H1 (cell line): ENCODE measurements around the gene SNAPC2. TPM values are rescaled to one million over a fixed set of nuclear protein-coding genes. Genes with fewer than 3 reads are reported as not detected.

Experiments used
- CTCF ChIA-PET: fragments of 300-600 bp; sonication (Branson Sonifier 250); formaldehyde crosslinking; loops from one replicate; lab custom pipeline; 2021; ENCODE audit not compliant: partially characterized antibody; lab: Charles Lee
- POLR2A ChIA-PET: fragments of 300-600 bp; sonication (Branson Sonifier 250); formaldehyde crosslinking; loops from one replicate; lab custom pipeline; 2021; ENCODE audit warnings: inconsistent platforms; ENCODE audit not compliant: partially characterized antibody; lab: Charles Lee
- DNase-seq, 2 experiments: peaks; one replicate each; pipeline versions ENCODE4 v3.0.0 to v3.0.0-alpha.2; 2010 to 2022; ENCODE audit warnings: low spot score in 2 of 2, low read depth in 1 of 2, mixed read lengths in 1 of 2
- FAIRE-seq: peaks from 2 replicates; lab custom pipeline; 2011; peaks lifted over from hg19 to GRCh38; lab: Jason Lieb, UNC
- H2AFZ ChIP-seq: 2 replicates; pipeline ENCODE4 v1.8.1; 2012; ENCODE audit warnings: low read length, inconsistent platforms
- H2AK5ac ChIP-seq: 2 replicates; pipeline ENCODE4 v1.6.1; 2013; ENCODE audit warnings: low read depth, low read length
- H2BK120ac ChIP-seq: replicated peaks from 2 replicates; pipeline ENCODE3; 2013; ENCODE audit warnings: low read depth, low read length, inconsistent platforms
- H2BK12ac ChIP-seq: 2 replicates; pipeline ENCODE4 v1.6.1; 2013; ENCODE audit warnings: low read depth, low read length
- H2BK15ac ChIP-seq: 2 replicates; pipeline ENCODE4 v1.6.1; 2013; ENCODE audit warnings: low read length
- H2BK20ac ChIP-seq: 2 replicates; pipeline ENCODE4 v1.6.1; 2013; ENCODE audit warnings: low read length
- H2BK5ac ChIP-seq: 2 replicates; pipeline ENCODE4 v1.6.1; 2013; ENCODE audit warnings: low read depth, low read length
- H3K14ac ChIP-seq: 2 replicates; pipeline ENCODE4 v1.6.1; 2013; ENCODE audit warnings: inconsistent platforms; ENCODE audit not compliant: insufficient read length
- H3K18ac ChIP-seq: 2 replicates; pipeline ENCODE4 v1.6.1; 2013; ENCODE audit warnings: low read length; ENCODE audit errors: extremely low read depth
- H3K23ac ChIP-seq: 2 replicates; pipeline ENCODE4 v1.6.1; 2013; ENCODE audit warnings: inconsistent platforms; ENCODE audit not compliant: insufficient read length
- H3K23me2 ChIP-seq: 2 replicates; pipeline ENCODE4 v1.6.1; 2013; ENCODE audit warnings: low read depth, low read length
- H3K27ac ChIP-seq: 2 replicates; pipeline ENCODE4 v1.6.1; 2011; ENCODE audit warnings: low read depth, low read length, inconsistent platforms
- H3K27me3 ChIP-seq, 4 experiments: replicated peaks in 1 of 4; 1 replicate in 1 of 4; 2 replicates in 3 of 4; pipeline versions ENCODE4 v1.6.1 to v1.8.1; 2011 to 2013; ENCODE audit warnings: low read length in 3 of 4, mild to moderate bottlenecking in 3 of 4, inconsistent platforms in 2 of 4, mixed read lengths in 2 of 4, moderate library complexity in 1 of 4; ENCODE audit not compliant: control insufficient read depth in 3 of 4, insufficient read depth in 3 of 4; ENCODE audit errors: extremely low read depth in 1 of 4
- H3K36me3 ChIP-seq, 4 experiments: 2 replicates each; pipeline versions ENCODE4 v1.6.1 to v1.8.1; 2011 to 2013; ENCODE audit warnings: mild to moderate bottlenecking in 4 of 4, low read length in 3 of 4, moderate library complexity in 2 of 4, control low read depth in 1 of 4, inconsistent platforms in 1 of 4; ENCODE audit not compliant: insufficient read depth in 4 of 4, control insufficient read depth in 2 of 4
- H3K4ac ChIP-seq: replicated peaks from 2 replicates; pipeline ENCODE3; 2013; ENCODE audit warnings: low read length, low read depth, mixed read lengths, inconsistent platforms; ENCODE audit not compliant: insufficient read length
- H3K4me1 ChIP-seq, 4 experiments: replicated peaks in 1 of 4; 1 replicate in 1 of 4; 2 replicates in 3 of 4; pipeline versions ENCODE4 v1.6.1 to v1.8.1; 2011 to 2013; ENCODE audit warnings: low read length in 3 of 4, inconsistent platforms in 2 of 4, mixed read lengths in 1 of 4; ENCODE audit not compliant: insufficient read depth in 4 of 4, control insufficient read depth in 3 of 4
- H3K4me2 ChIP-seq, 2 experiments: 2 replicates each; pipeline versions ENCODE4 v1.6.1 to v1.8.1; 2011 to 2013; ENCODE audit warnings: low read depth in 2 of 2, low read length in 2 of 2, control low read depth in 1 of 2, inconsistent platforms in 1 of 2, mild to moderate bottlenecking in 1 of 2; ENCODE audit not compliant: insufficient read depth in 1 of 2
- H3K4me3 ChIP-seq, 4 experiments: fragments of 200-600, 300-600 bp in 1 of 4; sonication (generic), shearing (Covaris generic), sonication (Bioruptor Twin) in 1 of 4; 2 replicates each; pipeline versions ENCODE4 v1.5.1 to v1.8.1; 2011 to 2016; ENCODE audit warnings: low read length in 4 of 4, low read depth in 3 of 4, control low read depth in 2 of 4, inconsistent platforms in 2 of 4, mild to moderate bottlenecking in 2 of 4, mixed read lengths in 1 of 4, moderate library complexity in 1 of 4; ENCODE audit not compliant: insufficient read depth in 2 of 4; ENCODE audit errors: extremely low read depth in 1 of 4
- H3K56ac ChIP-seq: replicated peaks from 2 replicates; pipeline ENCODE3; 2013; ENCODE audit warnings: low read depth, mild to moderate bottlenecking, mixed read lengths, low read length, inconsistent platforms; ENCODE audit not compliant: insufficient read length
- H3K79me1 ChIP-seq: 2 replicates; pipeline ENCODE4 v1.6.1; 2013; ENCODE audit warnings: low read depth, low read length, control low read depth
- H3K79me2 ChIP-seq, 2 experiments: 2 replicates each; pipeline versions ENCODE4 v1.6.1 to v1.8.1; 2012 to 2013; ENCODE audit warnings: low read length in 2 of 2, mild to moderate bottlenecking in 2 of 2, inconsistent platforms in 1 of 2; ENCODE audit not compliant: insufficient read depth in 2 of 2, control insufficient read depth in 1 of 2
- H3K9ac ChIP-seq, 4 experiments: replicated peaks in 1 of 4; 1 replicate in 1 of 4; 2 replicates in 3 of 4; pipeline versions ENCODE4 v1.6.1 to v1.8.1; 2011 to 2013; ENCODE audit warnings: low read depth in 3 of 4, low read length in 3 of 4, control low read depth in 2 of 4, mild to moderate bottlenecking in 2 of 4, moderate library complexity in 2 of 4, inconsistent platforms in 1 of 4; ENCODE audit errors: extremely low read depth in 1 of 4
- H3K9me3 ChIP-seq, 2 experiments: 2 replicates each; pipeline versions ENCODE4 v1.6.1 to v1.8.1; 2012 to 2013; ENCODE audit warnings: mild to moderate bottlenecking in 2 of 2, moderate library complexity in 2 of 2, control low read depth in 1 of 2, inconsistent platforms in 1 of 2, low read depth in 1 of 2, low read length in 1 of 2, mixed read lengths in 1 of 2; ENCODE audit not compliant: insufficient read depth in 2 of 2
- H4K20me1 ChIP-seq, 2 experiments: replicated peaks in 1 of 2; 2 replicates each; pipeline versions ENCODE3 to v1.8.1; 2011 to 2013; ENCODE audit warnings: inconsistent platforms in 2 of 2, low read length in 2 of 2, mild to moderate bottlenecking in 1 of 2; ENCODE audit not compliant: insufficient read depth in 2 of 2, control insufficient read depth in 1 of 2
- H4K5ac ChIP-seq: 2 replicates; pipeline ENCODE4 v1.6.1; 2013; ENCODE audit warnings: low read length, low read depth, mixed read lengths, inconsistent platforms; ENCODE audit not compliant: insufficient read length
- H4K8ac ChIP-seq: 2 replicates; pipeline ENCODE4 v1.8.0; 2013; ENCODE audit warnings: mild to moderate bottlenecking, moderate library complexity, low read length, inconsistent platforms; ENCODE audit not compliant: insufficient read depth; ENCODE audit errors: extremely low read depth
- H4K91ac ChIP-seq: replicated peaks from 2 replicates; pipeline ENCODE3; 2013; ENCODE audit warnings: low read length, mixed read lengths, inconsistent platforms; ENCODE audit not compliant: insufficient read length
- ATF3 ChIP-seq: IDR thresholded peaks from 2 replicates; pipeline ENCODE4 v1.6.1; 2011; ENCODE audit warnings: low read depth, mild to moderate bottlenecking, low read length; ENCODE audit not compliant: insufficient read depth
- E2F6 ChIP-seq: IDR thresholded peaks from 2 replicates; pipeline ENCODE4 v1.6.1; 2012; ENCODE audit warnings: inconsistent platforms
- JUN ChIP-seq: IDR thresholded peaks from 2 replicates; pipeline ENCODE4 v1.6.1; 2011; ENCODE audit warnings: low read depth, mild to moderate bottlenecking, improper control_type of control experiment, low read length
- JUND ChIP-seq: IDR thresholded peaks from 2 replicates; pipeline ENCODE4 v1.6.1; 2011; ENCODE audit warnings: mild to moderate bottlenecking, improper control_type of control experiment, low read length
- NANOG ChIP-seq: IDR thresholded peaks from 2 replicates; pipeline ENCODE4 v1.6.1; 2011; ENCODE audit warnings: low read length, low read depth, mild to moderate bottlenecking, inconsistent platforms; ENCODE audit not compliant: insufficient read depth, poor library complexity, severe bottlenecking
- RFX5 ChIP-seq: IDR thresholded peaks from 2 replicates; pipeline ENCODE4 v1.6.1; 2011; ENCODE audit warnings: low read depth, low read length, improper control_type of control experiment, borderline replicate concordance
- RXRA ChIP-seq: IDR thresholded peaks from 2 replicates; pipeline ENCODE4 v1.6.1; 2011; ENCODE audit warnings: low read depth, mild to moderate bottlenecking, low read length, moderate library complexity; ENCODE audit not compliant: insufficient read depth
- SP2 ChIP-seq: IDR thresholded peaks from 2 replicates; pipeline ENCODE4 v1.6.1; 2012; ENCODE audit warnings: mild to moderate bottlenecking, low read length, inconsistent platforms
- SRF ChIP-seq: IDR thresholded peaks from 2 replicates; pipeline ENCODE4 v1.6.1; 2011; ENCODE audit warnings: mild to moderate bottlenecking, low read depth, low read length, moderate library complexity
- TAF1 ChIP-seq: IDR thresholded peaks from 2 replicates; pipeline ENCODE4 v1.6.1; 2011; ENCODE audit warnings: mild to moderate bottlenecking, low read depth, low read length
- TAF7 ChIP-seq: optimal IDR thresholded peaks from 2 replicates; pipeline ENCODE3; 2011; ENCODE audit warnings: low read depth, mild to moderate bottlenecking, inconsistent platforms, low read length, moderate library complexity, borderline replicate concordance
- TCF12 ChIP-seq: IDR thresholded peaks from 2 replicates; pipeline ENCODE4 v1.6.1; 2011; ENCODE audit warnings: low read depth, mild to moderate bottlenecking, low read length
- YY1 ChIP-seq: IDR thresholded peaks from 2 replicates; pipeline ENCODE4 v1.6.1; 2011; ENCODE audit warnings: low read depth, mild to moderate bottlenecking, low read length
- WGBS, 2 experiments: shearing (Covaris generic) in 1 of 2; methylation state at CpG; one replicate each; pipeline versions ENCODE4 v1.1.6 to v1.1.7; 2013 to 2015; ENCODE audit warnings: low lambda C conversion rate in 2 of 2, mixed read lengths in 2 of 2, inconsistent platforms in 1 of 2, low coverage in 1 of 2, missing lambda C conversion rate in 1 of 2; ENCODE audit not compliant: insufficient replicate concordance in 2 of 2, insufficient coverage in 1 of 2, insufficient read length in 1 of 2; ENCODE audit errors: extremely low coverage in 1 of 2, missing lambda C conversion rate in 1 of 2; 5-methylcytosine and 5-hydroxymethylcytosine counted together
- polyA plus RNA-seq, 7 experiments: library from polyadenylated mRNA; depleted of rRNA in 3 of 7; stranded (reverse) in 5 of 7; unstranded in 2 of 7; fragments of >200 nt in 5 of 7; fragments of 200-250 nt in 2 of 7; gene quantifications; 1 replicate in 5 of 7; 2 replicates in 1 of 7; 4 replicates in 1 of 7; pipeline versions ENCODE4 v1.2.1 to v1.2.3, GENCODE V29; 2011 to 2013; ENCODE audit warnings: missing spikeins in 2 of 7, mixed read lengths in 2 of 7
- total RNA-seq: library from RNA; stranded (reverse); fragmentation: NEBNext Ultra II Directional; extraction: Animal tissue kit (Norgen Biotek cat#: 25700); gene quantifications from 2 replicates; pipeline ENCODE4 v1.2.1, GENCODE V29; 2021

The SNAPC2 gene
- total and polyA plus RNA-seq, 2 of the 8 experiments (the other 6 are each of a cell fraction or from before 2014, with no cell fraction given) = 18.2 to 20.3 TPM

GRCh38 chr19:7914099-7914498, 6.0 kb upstream of the SNAPC2 start:
- peaks cover 17 to 45% (median 39%) of the 10 kb centered on the region in 4 experiments; a peak in 6 of 7 replicates for H3K27me3 ChIP-seq
- no peak for FAIRE-seq
- peaks cover 5 to 30% (median 16%) of the 10 kb centered on the region in 4 experiments; a peak in 4 of 8 replicates for H3K36me3 ChIP-seq
- TF ChIP-seq TAF7 = no peak
- no peak for TF ChIP-seq E2F6
- no peak for TF ChIP-seq RFX5
- no peak for TF ChIP-seq RXRA
- TF ChIP-seq NANOG = no peak
- TF ChIP-seq JUND = no peak
- TF ChIP-seq SP2 = no peak
- TF ChIP-seq TAF1 = no peak
- no peak for TF ChIP-seq TCF12
- TF ChIP-seq JUN = no peak
- TF ChIP-seq YY1 = no peak
- no peak for TF ChIP-seq SRF
- TF ChIP-seq ATF3 = no peak

More at GRCh38 chr19:7914099-7914498, 6.0 kb upstream of the SNAPC2 start:
- no peak overlapping the region for H3K23ac ChIP-seq
- no peaks in the 10 kb centered on the region for H3K9me3 ChIP-seq
- H4K91ac ChIP-seq = no peak overlapping the region
- H3K4me3 ChIP-seq = no peak overlapping the region
- H4K8ac ChIP-seq = no peak overlapping the region
- H3K23me2 ChIP-seq = peaks cover 13% of the 10 kb centered on the region; the same call in 1 of the 2 replicates
- no peak overlapping the region for H3K56ac ChIP-seq
- no peak overlapping the region for H3K4ac ChIP-seq
- no peak overlapping the region for H2BK15ac ChIP-seq
- peaks cover 0 to 9% (median 8%) of the 10 kb centered on the region in 4 experiments; a peak in 5 of 7 replicates for H3K4me1 ChIP-seq
- no peak overlapping the region for H2BK120ac ChIP-seq
- no peak overlapping the region for H3K4me2 ChIP-seq
- WGBS, 2 experiments = 71% methylated on average over 7 of the region's 12 CpGs; no CpG with 5 or more reads in 1 of the 2 experiments
- ChIA-PET POLR2A (interaction anchor here (0.8 to 10.6 kb wide), 6 partner anchors 12 to 49 kb away, joined by 3 to 106 read pairs (median 8); partner anchors contain the start of genes CTXN1 and MAP2K7), CTCF (interaction anchor here (1.0 to 2.1 kb wide), 5 partner anchors 13 to 61 kb away, joined by 4 to 9 read pairs (median 5); no protein-coding TSS in a partner anchor)
- H2BK12ac ChIP-seq = no peak overlapping the region
- H3K27ac ChIP-seq = no peak overlapping the region
- no peak overlapping the region for H3K14ac ChIP-seq
- H2BK5ac ChIP-seq = no peak overlapping the region
- peaks cover 2 to 10% of the 10 kb centered on the region in 2 experiments for H4K20me1 ChIP-seq
- H3K18ac ChIP-seq = no peak overlapping the region
- 0 out of 2 replicates have a peak, but pooled peaks cover 2% of the 10 kb centered on the region for H3K79me1 ChIP-seq
- no peak for DNase-seq
- H2AK5ac ChIP-seq = no peak overlapping the region
- H2AFZ ChIP-seq = no peak overlapping the region
- H3K79me2 ChIP-seq = no peaks in the 10 kb centered on the region
- H3K9ac ChIP-seq = no peak overlapping the region
- no peak overlapping the region for H4K5ac ChIP-seq
- H2BK20ac ChIP-seq = no peak overlapping the region
